GM21529 (cell line): ENCODE measurements around the gene AP5M1.
"Not testable (repeated sequence)": the region's sequence is repeated elsewhere in the genome, so short reads cannot be mapped to it uniquely, and the experiment has no call there.

Source experiments
- ATAC-seq: cut with Tn5 transposase; IDR thresholded peaks from one replicate; pipeline ENCODE4 v1.9.1; 2021; ENCODE audit not compliant: unreplicated experiment

The AP5M1 gene, protein sequence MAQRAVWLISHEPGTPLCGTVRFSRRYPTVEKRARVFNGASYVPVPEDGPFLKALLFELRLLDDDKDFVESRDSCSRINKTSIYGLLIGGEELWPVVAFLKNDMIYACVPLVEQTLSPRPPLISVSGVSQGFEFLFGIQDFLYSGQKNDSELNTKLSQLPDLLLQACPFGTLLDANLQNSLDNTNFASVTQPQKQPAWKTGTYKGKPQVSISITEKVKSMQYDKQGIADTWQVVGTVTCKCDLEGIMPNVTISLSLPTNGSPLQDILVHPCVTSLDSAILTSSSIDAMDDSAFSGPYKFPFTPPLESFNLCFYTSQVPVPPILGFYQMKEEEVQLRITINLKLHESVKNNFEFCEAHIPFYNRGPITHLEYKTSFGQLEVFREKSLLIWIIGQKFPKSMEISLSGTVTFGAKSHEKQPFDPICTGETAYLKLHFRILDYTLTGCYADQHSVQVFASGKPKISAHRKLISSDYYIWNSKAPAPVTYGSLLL

DNA sequence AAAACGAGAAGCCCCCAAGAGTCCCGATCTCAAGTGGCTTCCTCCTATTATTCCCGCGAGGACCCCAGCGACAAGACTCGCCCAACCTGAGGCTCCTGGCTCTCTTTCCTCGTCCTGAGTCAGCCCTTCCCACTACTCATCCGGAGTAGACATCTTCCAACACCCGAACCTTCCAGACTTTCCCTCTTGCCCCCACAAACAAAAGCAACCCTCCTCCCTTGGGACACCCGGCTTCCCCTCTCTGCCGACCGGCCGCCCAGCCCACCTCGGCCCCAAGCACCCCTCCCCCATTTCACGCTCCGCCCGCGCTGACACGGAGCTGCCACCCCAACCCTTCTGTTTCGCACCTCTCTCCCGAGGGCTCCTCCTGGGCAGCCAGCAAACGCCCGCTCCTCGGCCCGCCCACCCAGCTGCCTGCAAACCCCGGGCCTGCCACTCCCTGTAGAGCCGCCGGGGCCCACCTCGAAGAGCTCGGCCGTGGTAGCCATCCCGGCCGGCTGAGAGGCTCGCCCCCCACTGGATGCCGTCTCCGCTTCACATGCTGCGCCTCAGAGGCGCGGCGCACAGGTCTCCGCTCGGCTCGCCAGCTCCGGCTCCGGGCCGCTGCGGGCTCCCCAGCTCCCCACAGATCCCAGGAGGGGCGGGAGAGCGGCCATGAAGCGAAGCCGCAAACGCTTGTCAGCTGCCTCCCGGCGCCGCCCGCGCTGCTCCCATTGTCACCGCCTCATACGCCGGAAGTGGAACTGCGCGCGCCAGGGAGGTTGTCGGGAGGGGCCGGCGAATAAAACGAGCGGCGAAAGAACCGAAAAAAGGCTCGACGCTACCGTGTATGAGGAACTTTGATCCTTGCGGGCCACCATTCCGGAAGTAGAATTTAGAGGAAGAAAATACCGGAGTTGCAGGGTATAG is at the start of gene AP5M1, which contains the start of gene EXOC5:
AP5M1 (plus strand) TSS at position 811 of the 909 bp plus-strand sequence. CDS start 344 bp downstream, outside the sequence.
EXOC5 (minus strand) TSS at position 745 of the 909 bp plus-strand sequence; CDS start at position 488, 257 bp downstream.
- peak; percentile 90 for ATAC-seq

DNA sequence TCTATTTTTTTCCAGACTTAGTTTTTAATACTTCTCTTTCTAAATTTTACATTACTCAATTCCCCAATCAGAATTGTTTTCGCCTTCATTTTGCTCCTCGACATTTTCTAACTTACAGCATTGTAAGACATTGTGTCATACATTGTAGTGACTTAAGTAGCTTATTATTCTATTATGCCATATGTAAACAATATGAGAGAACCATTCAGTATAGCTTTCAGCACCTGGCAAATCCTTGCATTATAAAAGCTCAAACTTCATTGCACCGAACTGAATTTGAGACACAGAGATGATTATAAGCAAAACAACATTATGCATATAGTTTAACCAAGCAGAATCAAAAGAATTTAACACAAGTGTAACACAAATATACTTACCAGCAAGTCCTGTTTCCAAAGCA is 46.8 kb upstream of the AP5M1 start:
- ATAC-seq: no peak

DNA sequence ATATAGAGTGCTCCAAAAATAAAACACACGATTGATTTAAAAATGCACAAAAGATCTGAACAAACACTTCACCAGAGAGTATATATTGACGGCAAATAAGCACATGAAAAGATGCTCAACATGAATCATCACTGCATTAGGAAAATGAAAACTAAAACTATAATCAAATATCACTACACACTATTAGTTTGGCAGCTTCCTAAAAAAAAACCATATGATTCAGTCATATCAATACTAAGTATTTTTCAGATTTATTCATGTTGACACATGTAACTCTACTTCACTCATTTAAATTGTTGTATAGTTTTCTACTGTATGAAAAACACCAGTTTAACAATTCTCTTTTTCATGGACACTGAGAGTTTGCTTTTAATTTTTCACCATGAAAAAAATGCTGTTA is 41.7 kb upstream of the AP5M1 start:
- no peak for ATAC-seq

DNA sequence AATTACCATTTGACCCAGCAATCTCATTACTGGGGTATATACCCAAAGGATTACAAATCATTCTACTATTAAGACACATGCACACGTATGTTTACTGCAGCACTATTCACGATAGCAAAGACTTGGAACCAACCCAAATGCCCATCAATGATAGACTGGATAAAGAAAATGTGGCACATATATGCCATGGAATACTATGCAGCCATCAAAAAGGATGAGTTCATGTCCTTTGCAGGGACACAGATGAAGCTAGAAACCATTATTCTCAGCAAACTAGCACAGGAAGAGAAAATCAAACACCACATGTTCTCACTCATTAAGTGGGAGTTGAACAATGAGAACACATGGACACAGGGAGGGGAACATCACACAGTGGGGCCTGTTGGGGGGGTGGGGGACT is 40.5 kb upstream of the AP5M1 start:
- ATAC-seq: not testable (repeated sequence)

DNA sequence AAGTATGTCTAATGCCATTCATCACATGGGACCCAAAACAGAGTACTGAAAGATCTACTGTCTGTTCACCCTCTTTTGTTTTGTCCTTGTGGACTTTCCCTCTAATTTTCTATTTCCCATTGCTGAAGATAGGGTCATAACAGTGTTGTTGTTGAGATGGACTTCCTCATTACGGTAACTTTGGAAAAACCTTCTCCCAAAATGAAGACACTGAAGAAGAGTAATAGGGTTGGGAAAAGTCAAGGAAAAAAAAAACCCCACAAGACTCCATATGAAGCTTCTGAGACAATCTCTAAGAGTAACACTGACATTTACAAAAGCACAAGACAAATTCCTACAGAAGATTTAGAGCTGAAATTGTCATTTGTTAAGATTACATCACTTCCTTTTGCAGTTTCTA is 36.8 kb upstream of the AP5M1 start:
- no peak for ATAC-seq

DNA sequence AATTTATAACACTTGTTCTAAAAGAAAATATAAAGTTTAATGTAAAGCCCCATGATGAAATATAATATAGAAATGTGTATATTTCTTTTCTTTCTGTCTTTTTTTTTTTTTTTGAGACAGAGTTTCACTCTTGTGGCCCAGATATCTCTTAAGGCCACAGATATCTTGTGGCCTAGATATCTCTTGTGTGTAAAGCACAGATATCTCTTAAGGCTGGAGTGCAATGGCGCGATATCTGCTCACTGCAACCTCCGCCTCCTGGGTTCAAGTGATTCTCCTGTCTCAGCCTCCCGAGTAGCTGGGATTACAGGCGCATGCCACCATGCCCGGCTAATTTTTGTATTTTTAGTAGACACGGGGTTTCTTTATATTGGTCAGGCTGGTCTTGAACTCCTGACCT is 28.7 kb upstream of the AP5M1 start:
- ATAC-seq: not testable (repeated sequence)

DNA sequence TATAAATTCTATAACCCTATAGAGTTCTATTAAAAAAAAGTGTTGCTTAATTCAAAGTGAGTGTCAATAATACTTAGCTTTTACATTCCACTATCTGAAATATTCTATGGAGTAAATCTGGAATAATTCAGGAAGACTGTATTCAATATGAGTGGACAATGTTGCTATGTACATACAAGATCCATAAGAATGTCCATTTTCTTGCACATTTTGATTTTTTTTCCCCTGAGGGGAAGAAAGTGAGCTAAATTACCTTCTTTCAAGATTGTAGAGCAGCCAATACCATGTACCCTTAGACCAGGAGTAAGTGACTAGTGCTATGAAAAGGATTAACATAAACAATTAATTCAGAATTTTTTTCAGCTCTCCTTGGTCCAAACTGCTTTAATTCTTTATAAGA is 25.5 kb upstream of the AP5M1 start:
- ATAC-seq: no peak

DNA sequence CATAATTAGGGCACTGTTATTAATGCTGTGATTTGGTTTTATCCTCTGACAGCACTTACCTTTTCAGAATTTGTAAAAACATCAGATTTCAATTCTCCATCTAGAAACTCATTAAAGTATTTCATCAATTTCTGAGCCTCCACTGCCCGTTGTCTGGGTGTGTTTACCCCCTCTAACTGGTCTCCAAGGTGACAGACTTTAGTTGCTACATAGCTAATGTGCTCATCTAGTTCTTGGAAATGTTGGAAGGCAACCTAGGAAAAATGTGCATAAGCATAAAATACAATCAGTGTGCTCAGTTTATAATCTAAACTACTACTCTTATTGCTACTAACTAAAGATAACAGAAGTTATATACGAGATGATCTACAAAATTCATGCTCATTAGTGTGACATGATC is 24.7 kb upstream of the AP5M1 start:
- ATAC-seq: no peak

DNA sequence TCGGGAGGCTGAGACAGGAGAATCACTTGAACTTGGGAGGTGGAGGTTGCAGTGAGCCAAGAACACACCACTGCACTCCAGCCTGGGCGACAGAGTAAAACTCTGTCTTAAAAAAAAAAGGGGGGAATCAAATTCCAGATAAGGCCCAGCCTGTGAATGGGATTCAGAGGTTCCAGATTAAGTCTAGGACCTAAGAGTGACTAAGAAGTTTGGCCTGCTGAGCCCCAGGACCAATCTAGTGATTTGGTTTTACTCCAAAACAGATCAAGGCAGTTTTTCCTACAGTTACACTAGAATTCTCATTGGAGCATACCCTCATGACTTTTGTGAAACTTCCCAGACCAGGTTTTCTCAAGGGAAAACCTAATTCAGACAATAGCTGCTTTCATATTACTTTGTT is 22.8 kb upstream of the AP5M1 start:
- ATAC-seq: no peak

DNA sequence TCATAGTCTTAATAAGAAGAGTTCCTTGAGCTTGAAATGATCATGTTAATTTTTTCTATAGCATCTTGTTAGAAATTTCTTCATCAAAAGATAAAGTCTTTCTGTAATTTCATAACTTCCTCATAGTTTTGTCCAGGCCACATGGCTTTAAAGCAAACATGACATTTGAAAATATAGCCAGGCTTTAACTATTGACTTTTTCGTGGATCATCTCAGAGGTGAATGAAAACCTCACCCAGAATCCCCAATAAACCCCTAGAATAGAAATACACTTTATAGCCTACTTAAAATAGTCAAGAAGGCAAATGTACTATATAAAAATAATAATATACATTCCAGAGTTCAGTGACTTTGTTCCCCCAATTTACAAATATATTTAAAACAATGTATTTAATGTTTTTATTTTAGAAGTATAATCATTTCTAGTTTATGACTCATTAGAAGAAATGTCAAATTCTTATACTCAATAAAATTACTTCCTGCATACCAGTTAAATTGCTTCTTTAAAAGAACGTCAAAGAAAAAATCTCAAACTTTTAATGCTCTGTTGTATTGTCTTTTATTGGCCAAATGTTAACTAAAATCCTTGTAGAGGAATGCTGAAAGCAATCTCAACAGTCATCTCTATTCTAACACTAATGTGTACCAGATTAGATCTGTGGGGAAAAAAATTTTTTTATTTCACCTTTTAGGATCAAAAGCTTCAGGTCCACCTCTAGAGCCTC is 21.7 kb upstream of the AP5M1 start:
- ATAC-seq: no peak

DNA sequence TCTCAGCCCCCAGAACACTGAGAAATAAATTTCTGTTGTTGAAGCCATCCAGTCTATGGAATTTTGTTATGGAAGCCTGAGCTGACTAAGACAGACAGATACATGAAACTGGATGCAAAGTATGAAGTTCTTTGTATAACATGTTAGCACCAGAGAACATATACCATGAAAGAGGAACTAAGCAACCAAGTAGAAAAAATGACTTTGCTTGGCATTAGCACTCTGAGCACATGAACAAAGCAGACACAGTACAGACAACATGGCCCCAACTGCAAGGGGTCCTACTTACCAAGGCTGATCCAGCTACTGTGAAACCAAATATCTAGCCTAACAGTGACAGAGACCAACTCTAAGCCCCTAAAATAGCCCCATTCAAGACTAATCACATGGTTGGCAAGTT is 13.9 kb upstream of the AP5M1 start:
- ATAC-seq: peak; percentile 69

DNA sequence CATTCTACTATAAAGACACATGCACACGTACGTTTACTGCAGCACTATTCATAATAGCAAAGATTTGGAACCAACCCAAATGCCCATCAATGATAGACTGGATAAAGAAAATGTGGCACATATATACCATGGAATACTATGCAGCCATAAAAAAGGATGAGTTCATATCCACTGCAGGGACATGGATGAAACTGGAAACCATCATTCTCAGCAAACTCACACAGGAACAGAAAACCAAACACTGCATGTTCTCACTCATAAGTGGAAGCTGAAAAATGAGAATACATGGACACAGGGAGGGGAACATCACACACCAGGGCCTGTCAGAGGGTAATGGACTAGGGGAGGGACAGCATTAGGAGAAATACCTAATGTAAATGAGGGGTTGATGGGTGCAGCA is 10.6 kb upstream of the AP5M1 start:
- not testable (repeated sequence) for ATAC-seq

DNA sequence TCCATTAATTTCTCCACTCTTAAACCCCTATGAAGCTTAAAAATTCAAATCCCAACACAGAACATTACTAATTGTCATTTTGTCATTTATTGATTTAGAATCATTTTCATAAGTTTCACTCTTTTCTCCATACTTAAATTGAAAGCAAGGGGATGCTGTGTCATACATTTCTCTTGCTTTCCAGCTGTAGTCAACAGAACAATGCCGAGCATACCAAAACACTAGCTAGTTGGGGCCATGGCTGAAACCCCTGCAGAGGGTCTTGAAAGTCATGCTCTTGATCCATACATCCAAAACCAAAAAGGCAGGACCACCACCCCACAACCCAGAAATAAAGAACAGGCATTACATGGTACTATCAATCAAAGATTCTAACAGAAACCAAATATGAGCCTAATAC is 9.1 kb upstream of the AP5M1 start:
- ATAC-seq: no peak

DNA sequence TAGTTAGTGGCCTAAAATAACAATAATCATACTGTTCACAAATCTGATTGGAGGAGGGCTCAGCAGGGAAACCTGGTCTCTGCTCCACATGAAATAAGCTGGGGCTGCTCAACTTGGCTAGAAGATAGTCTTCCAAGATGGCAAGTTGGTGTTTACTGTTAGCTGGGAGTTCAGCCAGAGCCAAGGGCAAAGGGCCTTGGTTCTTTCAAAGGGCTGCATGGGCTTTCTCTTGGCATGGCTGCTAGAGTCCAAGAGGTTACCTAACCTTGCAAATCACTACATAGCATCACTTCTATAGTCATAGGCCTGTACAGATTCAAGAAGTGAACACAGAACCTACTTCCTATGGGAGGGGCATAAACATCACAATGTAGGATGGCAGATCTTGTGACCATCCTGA is 7.2 kb upstream of the AP5M1 start:
- no peak for ATAC-seq

DNA sequence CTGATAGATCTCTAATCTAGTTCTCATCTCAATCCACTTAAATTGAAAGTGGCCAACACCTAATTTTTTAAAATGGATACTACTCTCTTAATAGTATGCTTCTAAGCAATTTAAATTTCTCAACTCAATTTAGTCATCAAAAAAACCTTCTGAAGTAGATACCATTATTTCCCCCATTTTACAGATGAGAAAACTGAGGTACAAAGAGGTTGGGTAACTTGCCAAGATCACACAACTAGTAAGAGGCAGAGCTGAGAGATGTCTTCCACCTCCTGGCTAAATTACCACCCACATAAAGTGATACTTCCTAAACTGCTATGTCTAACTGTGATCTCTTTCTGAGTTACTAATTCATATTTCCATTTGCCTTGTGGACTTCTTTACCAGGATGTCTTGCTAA is 6.7 kb upstream of the AP5M1 start:
- ATAC-seq: no peak

DNA sequence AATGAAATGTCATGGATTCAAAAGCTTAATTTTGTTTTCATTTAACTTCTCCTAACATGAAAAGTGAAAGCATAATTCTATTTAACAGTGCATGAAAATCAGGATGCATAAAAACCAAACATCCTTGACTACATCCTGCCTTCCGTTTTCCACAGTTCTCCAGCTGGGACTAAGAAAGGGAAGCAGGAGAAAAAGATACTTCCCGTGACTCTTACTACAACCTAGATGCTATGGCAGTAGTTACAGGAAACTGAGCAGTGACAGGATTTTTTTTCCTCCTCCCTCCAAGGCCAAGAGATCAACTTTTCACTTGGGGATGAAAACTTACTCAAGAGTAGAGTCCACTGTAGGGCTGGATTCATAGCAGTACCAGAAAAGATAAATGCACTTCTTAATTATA is 2.7 kb upstream of the AP5M1 start:
- ATAC-seq: no peak

DNA sequence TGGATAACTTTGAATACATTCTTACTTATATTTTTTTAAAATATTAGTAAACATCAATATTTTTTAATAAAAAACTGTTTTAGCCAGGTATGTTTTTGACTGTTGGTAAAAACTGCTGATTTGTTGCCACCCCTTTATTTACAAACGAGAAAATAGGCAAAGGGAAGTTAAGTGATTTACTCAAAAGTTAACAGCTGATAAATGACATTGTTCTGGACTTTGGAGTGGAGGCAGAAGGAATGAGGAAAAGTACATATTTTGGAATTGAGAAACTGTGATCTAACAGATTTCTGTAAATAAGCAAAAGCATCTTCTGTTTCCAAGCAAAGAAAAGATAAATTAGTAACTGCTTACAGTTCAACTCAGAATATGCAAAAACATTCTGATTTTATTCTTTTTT is 4.5 kb downstream of the AP5M1 start:
- no peak for ATAC-seq

DNA sequence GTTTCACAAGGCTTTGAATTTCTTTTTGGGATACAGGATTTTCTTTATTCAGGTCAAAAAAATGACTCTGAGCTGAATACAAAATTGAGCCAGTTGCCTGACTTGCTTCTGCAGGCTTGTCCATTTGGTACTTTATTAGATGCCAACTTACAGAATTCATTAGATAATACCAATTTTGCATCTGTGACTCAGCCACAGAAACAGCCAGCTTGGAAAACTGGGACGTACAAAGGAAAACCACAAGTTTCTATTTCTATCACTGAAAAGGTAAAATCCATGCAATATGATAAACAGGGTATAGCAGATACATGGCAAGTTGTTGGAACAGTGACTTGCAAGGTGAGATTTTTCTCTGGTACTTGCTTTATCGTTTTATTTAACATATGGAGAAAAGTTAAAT is 5.8 kb downstream of the AP5M1 start:
- no peak for ATAC-seq

DNA sequence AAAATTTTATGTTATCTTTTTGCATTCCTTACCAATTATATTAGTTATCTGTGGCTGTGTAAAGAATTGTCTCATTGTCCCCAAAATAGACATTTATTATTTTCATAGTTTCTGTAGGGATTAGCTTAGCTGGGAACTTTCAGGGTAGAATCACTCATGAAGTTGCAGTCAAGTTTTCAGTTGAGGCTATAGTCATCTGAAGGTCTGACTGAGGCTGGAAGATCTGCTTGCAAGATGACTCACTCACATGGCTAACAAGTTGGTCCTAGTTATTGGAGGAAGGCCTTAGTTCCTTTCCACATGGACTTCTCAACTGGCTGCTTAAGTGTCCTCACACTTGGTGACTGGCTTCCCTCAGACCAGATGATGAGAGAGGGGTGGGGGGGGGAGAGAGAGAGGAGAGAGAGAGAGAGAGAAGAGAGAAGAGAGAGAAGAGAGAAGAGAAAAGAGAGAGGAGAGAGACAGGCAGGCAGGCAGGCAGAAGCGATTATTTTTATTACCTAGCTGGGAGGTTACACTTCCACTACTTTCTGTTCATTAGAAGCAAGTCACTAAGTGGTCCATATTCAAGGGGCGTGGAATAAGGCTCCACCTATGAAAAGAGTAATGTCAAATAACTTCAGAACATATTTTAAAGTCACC is 6.4 kb downstream of the AP5M1 start:
- no peak for ATAC-seq

DNA sequence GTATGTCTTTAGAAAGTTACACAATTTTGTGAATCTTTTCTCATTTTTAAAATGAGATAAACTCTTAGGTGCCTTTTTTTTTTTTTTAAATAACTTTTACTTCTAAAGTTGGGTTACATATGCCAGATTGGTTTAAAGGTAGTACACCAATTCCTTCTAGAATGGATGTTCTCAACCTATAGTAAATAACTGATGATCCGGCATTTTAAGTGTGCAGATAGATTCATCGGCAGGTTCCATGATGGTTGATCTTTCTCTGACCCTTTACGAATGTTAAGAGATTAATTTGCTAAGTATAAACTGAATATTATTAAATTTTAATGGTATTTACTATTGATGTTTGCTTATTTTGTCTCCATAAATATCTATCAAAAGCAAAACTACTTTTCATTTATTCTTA is 8.3 kb downstream of the AP5M1 start:
- ATAC-seq: no peak

DNA sequence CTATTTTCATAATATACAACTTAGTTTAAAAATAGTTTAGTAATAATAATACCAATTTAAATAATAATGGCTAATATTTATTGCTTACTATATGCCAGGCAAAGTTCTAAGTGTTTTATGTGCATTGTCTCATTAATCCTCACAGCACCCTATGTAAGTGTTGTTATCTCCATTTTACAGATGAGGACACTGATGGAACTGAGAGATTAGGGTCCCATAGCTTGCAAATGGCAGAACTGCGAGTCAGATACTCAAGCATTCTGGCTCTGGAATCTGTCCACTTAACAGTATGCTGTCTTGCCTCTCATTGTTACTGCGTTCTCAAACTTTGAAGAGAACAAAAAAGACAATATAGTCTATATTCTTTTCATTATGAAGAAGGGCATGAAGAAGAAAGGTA is 19.0 kb downstream of the AP5M1 start:
- no peak for ATAC-seq
